K562 (cell line): ENCODE measurements around the gene RNU6-1. TPM values are rescaled to one million over a fixed set of nuclear protein-coding genes. Genes with fewer than 3 reads are reported as not detected.

Experiments
- ATAC-seq: fragments of 200-7000 bp; cut with Tn5 transposase; 3 replicates; pipeline ENCODE4 v1.9.1; 2020; ENCODE audit warnings: moderate library complexity
- BruUV-seq: library from RNA; stranded (reverse); fragments of 400-500 nt; replicated peaks from 2 replicates; lab custom pipeline; 2021; lab: Mats Ljungman, UMichigan
- CTCF ChIA-PET: fragments of 300-600 bp; formaldehyde crosslinking; extraction: SDS; loops from one replicate; lab custom pipeline; 2021; ENCODE audit warnings: low intra/inter-chr PET ratio; lab: Yijun Ruan, JAX
- POLR2A ChIA-PET: fragments of 300-600, 350-650 bp; sonication (Branson Sonifier 250); formaldehyde crosslinking; extraction: SDS; loops from one replicate; lab custom pipeline; 2021; ENCODE audit warnings: antibody characterized with exemption, inconsistent platforms; lab: Yijun Ruan, JAX
- DNase-seq, 4 experiments: peaks; one replicate each; pipeline versions ENCODE4 v3.0.0 to v3.0.0-alpha.2; 2011 to 2018; ENCODE audit warnings: low spot score in 3 of 4, mixed read lengths in 3 of 4; ENCODE audit errors: extremely low read depth in 1 of 4
- FAIRE-seq: peaks from 2 replicates; lab custom pipeline; 2011; peaks lifted over from hg19 to GRCh38; lab: Jason Lieb, UNC
- H2AFZ ChIP-seq: 2 replicates; pipeline ENCODE4 v1.6.0; 2011; ENCODE audit warnings: low read depth, low read length, control low read depth, inconsistent platforms
- H3K27ac ChIP-seq: fragments of 200-600 bp; 3 replicates; pipeline ENCODE4 v1.8.0; 2011; ENCODE audit warnings: low read depth, mild to moderate bottlenecking, control low read depth, inconsistent platforms, low read length, moderate library complexity, mixed read lengths; ENCODE audit errors: extremely low read depth
- H3K27me3 ChIP-seq, 2 experiments: fragments of 300-600 bp in 1 of 2; 2 replicates in 1 of 2; 3 replicates in 1 of 2; pipeline versions ENCODE4 v1.6.0 to v1.8.0; 2011; ENCODE audit warnings: inconsistent platforms in 2 of 2, low read length in 2 of 2, mild to moderate bottlenecking in 1 of 2, mixed read lengths in 1 of 2, moderate library complexity in 1 of 2; ENCODE audit not compliant: control insufficient read depth in 2 of 2, insufficient read depth in 2 of 2
- H3K36me3 ChIP-seq: fragments of 300-600 bp; 3 replicates; pipeline ENCODE4 v1.8.0; 2011; ENCODE audit warnings: mild to moderate bottlenecking, low read length, inconsistent platforms; ENCODE audit not compliant: control insufficient read depth, insufficient read depth
- H3K4me1 ChIP-seq, 2 experiments: fragments of 200-600 bp in 1 of 2; replicated peaks in 1 of 2; 2 replicates in 1 of 2; 3 replicates in 1 of 2; pipeline versions ENCODE4 v1.5.1 to v1.8.0; 2011; ENCODE audit warnings: inconsistent platforms in 2 of 2, low read length in 2 of 2, mild to moderate bottlenecking in 1 of 2, mixed read lengths in 1 of 2, moderate library complexity in 1 of 2; ENCODE audit not compliant: control insufficient read depth in 2 of 2, insufficient read depth in 2 of 2
- H3K4me2 ChIP-seq: 2 replicates; pipeline ENCODE4 v1.6.1; 2011; ENCODE audit warnings: low read length, control low read depth, inconsistent platforms, mixed read lengths; ENCODE audit not compliant: insufficient read depth
- H3K4me3 ChIP-seq: fragments of 200-600 bp; sonication (generic), shearing (Covaris generic); 2 replicates; pipeline ENCODE4 v1.5.1; 2016; ENCODE audit warnings: control low read depth, inconsistent platforms
- H3K79me2 ChIP-seq: fragments of 200-600 bp; 3 replicates; pipeline ENCODE4 v1.8.0; 2011; ENCODE audit warnings: low read length, inconsistent platforms; ENCODE audit not compliant: control insufficient read depth, insufficient read depth
- H3K9ac ChIP-seq, 2 experiments: 2 replicates each; pipeline versions ENCODE4 v1.6.0 to v1.6.1; 2011; ENCODE audit warnings: low read depth in 2 of 2, low read length in 2 of 2, control low read depth in 1 of 2, inconsistent platforms in 1 of 2, mild to moderate bottlenecking in 1 of 2, mixed read lengths in 1 of 2; ENCODE audit not compliant: insufficient read depth in 1 of 2
- H3K9me1 ChIP-seq: one replicate; pipeline ENCODE4 v1.6.0; 2011; ENCODE audit warnings: inconsistent platforms, mild to moderate bottlenecking, low read length, moderate library complexity; ENCODE audit not compliant: control insufficient read depth, insufficient read depth
- H3K9me3 ChIP-seq: replicated peaks from 2 replicates; pipeline ENCODE4 v1.5.1; 2011; ENCODE audit warnings: low read depth, low read length, inconsistent platforms; ENCODE audit not compliant: control insufficient read depth, insufficient read depth
- H4K20me1 ChIP-seq: replicated peaks from 2 replicates; pipeline ENCODE4 v1.6.1; 2011; ENCODE audit warnings: low read length, inconsistent platforms, mixed read lengths; ENCODE audit not compliant: control insufficient read depth, insufficient read depth
- CTBP1 ChIP-seq: fragments of 450-650 bp; IDR thresholded peaks from 2 replicates; pipeline ENCODE4 v1.6.1; 2016; ENCODE audit warnings: borderline replicate concordance
- DMBX1 ChIP-seq: fragments of 250-450 bp; sonication (Bioruptor Pico); IDR thresholded peaks from 2 replicates; pipeline ENCODE4 v1.8.0; 2022; ENCODE audit warnings: inconsistent platforms, mild to moderate bottlenecking, moderate library complexity, borderline replicate concordance
- KAT7 ChIP-seq: sonication (generic); formaldehyde crosslinking; IDR thresholded peaks from 2 replicates; pipeline ENCODE4 v1.8.0; 2022; ENCODE audit warnings: missing genetic modification reagents, mild to moderate bottlenecking, borderline replicate concordance
- LCOR ChIP-seq: sonication (generic); formaldehyde crosslinking; IDR thresholded peaks from 2 replicates; pipeline ENCODE4 v1.8.0; 2022; ENCODE audit warnings: mild to moderate bottlenecking, missing genetic modification reagents
- MAFF ChIP-seq: IDR thresholded peaks from 2 replicates; pipeline ENCODE4 v1.6.1; 2012; ENCODE audit warnings: low read length, improper control_type of control experiment
- MAFK ChIP-seq: IDR thresholded peaks from 2 replicates; pipeline ENCODE4 v1.6.1; 2011; ENCODE audit warnings: low read length, improper control_type of control experiment
- NCOA1 ChIP-seq: fragments of 450-650 bp; IDR thresholded peaks from 2 replicates; pipeline ENCODE4 v1.6.1; 2016; ENCODE audit warnings: low read depth
- TCF15 ChIP-seq: fragments of 250-450 bp; sonication (Bioruptor Pico); IDR thresholded peaks from 2 replicates; pipeline ENCODE4 v1.8.0; 2022; ENCODE audit warnings: moderate library complexity, mild to moderate bottlenecking, inconsistent platforms
- THRAP3 ChIP-seq: fragments of 450-650 bp; IDR thresholded peaks from 2 replicates; pipeline ENCODE4 v1.6.1; 2016; ENCODE audit warnings: mild to moderate bottlenecking, inconsistent platforms, borderline replicate concordance
- ZNF224 ChIP-seq: sonication (generic); formaldehyde crosslinking; IDR thresholded peaks from 2 replicates; pipeline ENCODE4 v1.8.0; 2022; ENCODE audit warnings: mild to moderate bottlenecking, missing genetic modification reagents
- ZNF274 ChIP-seq: IDR thresholded peaks from 2 replicates; pipeline ENCODE4 v1.6.1; 2011; ENCODE audit warnings: low read depth, mild to moderate bottlenecking, low read length, moderate library complexity, borderline replicate concordance
- ZNF318 ChIP-seq, 2 experiments: fragments of 450-650 bp; IDR thresholded peaks; 2 replicates each; pipeline ENCODE4 v1.6.1; 2016; ENCODE audit warnings: mild to moderate bottlenecking in 2 of 2, borderline replicate concordance in 1 of 2, low read depth in 1 of 2, moderate library complexity in 1 of 2
- ZNF583 ChIP-seq: fragments of 250-450 bp; sonication (Bioruptor Pico); IDR thresholded peaks from 2 replicates; pipeline ENCODE4 v1.4.0; 2020
- ZNF696 ChIP-seq: fragments of 250-450 bp; sonication (Bioruptor Pico); conservative IDR thresholded peaks from 2 replicates; pipeline ENCODE4 v1.4.0; 2020; ENCODE audit warnings: mild to moderate bottlenecking, moderate library complexity
- WGBS: fragments of 100-300 bp; shearing (Covaris generic); methylation state at CpG from one replicate; pipeline ENCODE4 v1.1.6; 2016; ENCODE audit warnings: low coverage, mixed read lengths; ENCODE audit not compliant: insufficient coverage; ENCODE audit errors: missing lambda C conversion rate; 5-methylcytosine and 5-hydroxymethylcytosine counted together
- in situ Hi-C: fragments of 300-500 bp; cut with MboI; formaldehyde crosslinking; loops from 4 replicates; pipeline ENCODE4 v1.15.0; 2018; ENCODE audit warnings: inconsistent platforms, mixed read lengths
- intact Hi-C: fragments of 100-400 bp; cut with micrococcal nuclease; formaldehyde crosslinking; loops from 2 replicates; pipeline ENCODE4 v1.14.2; 2022
- polyA plus RNA-seq, 8 experiments: library from polyadenylated mRNA; depleted of rRNA in 4 of 8; stranded (reverse) in 5 of 8; unstranded in 3 of 8; fragments of >200 nt; fragmentation: Nextera tagmentation in 2 of 8; fragmentation: Illumina TruSeq in 1 of 8; extraction: Ambion mirVana in 2 of 8; extraction: Trizol in 1 of 8; gene quantifications; 2 replicates each; pipeline versions ENCODE4 v1.2.1 to v1.2.3, GENCODE V29; 2011 to 2014; ENCODE audit warnings: inconsistent platforms in 1 of 8, missing spikeins in 1 of 8
- total RNA-seq, 7 experiments: library from RNA; depleted of rRNA in 6 of 7; stranded (reverse); fragments of >200 nt in 6 of 7; fragmentation: Illumina TruSeq in 2 of 7; extraction: Trizol in 2 of 7; gene quantifications; 2 replicates each; pipeline versions ENCODE4 v1.2.1 to v1.2.3, GENCODE V29; 2011 to 2021; ENCODE audit warnings: low replicate concordance in 1 of 7

The RNU6-1 gene
- total and polyA plus RNA-seq, 9 of the 15 experiments (the other 6 are each of a cell fraction or from before 2014, with no cell fraction given), result not detected

GRCh38 chr15:67824197-67824968 lies 15.5 kb downstream of the RNU6-1 start:
- in situ Hi-C loops, result no loop called here
- Histone ChIP-seq H3K4me3 (no peak overlapping the region), H3K36me3 (no peaks in the 10 kb centered on the region), H3K27ac (no peak overlapping the region), H3K27me3 (peaks cover 35 to 57% of the 10 kb centered on the region in 2 experiments; a peak in 4 of 5 replicates), H2AFZ (no peak overlapping the region), H4K20me1 (peaks cover 8% of the 10 kb centered on the region), H3K4me2 (no peak overlapping the region), H3K4me1 (peaks cover 0 to 46% of the 10 kb centered on the region in 2 experiments; a peak in 2 of 5 replicates), H3K9ac (no peak overlapping the region), H3K9me1 (no peaks in the 10 kb centered on the region), H3K79me2 (no peaks in the 10 kb centered on the region), H3K9me3 (no peaks in the 10 kb centered on the region; the same call in none of the 2 replicates)
- no TSS peak for BruUV-seq
- ChIA-PET POLR2A (interaction anchor here (0.6 to 1.2 kb wide), 5 partner anchors 8 to 881 kb away, joined by 3 to 5 read pairs (median 3); no protein-coding TSS in a partner anchor), CTCF (no interaction called here)
- 2% methylated on average over 19 of the region's 21 CpGs for WGBS
- DNase-seq (no peak), ATAC-seq (no peak), FAIRE-seq (no peak)
- intact Hi-C loops, result no loop called here
- TF ChIP-seq ZNF318 (IDR thresholded peaks at IDR 0.05; ENCODE audit: borderline replicate concordance in 1 of 2, low read depth in 1 of 2) (no peak), ZNF274 (no peak), TCF15 (CRISPR knock-in tag) (no peak), KAT7 (CRISPR knock-in tag) (no peak), ZNF696 (CRISPR knock-in tag) (no peak), MAFF (no peak), DMBX1 (CRISPR knock-in tag) (no peak), THRAP3 (no peak), ZNF224 (CRISPR knock-in tag) (no peak), LCOR (CRISPR knock-in tag) (no peak), NCOA1 (no peak), CTBP1 (no peak), ZNF583 (CRISPR knock-in tag) (no peak), MAFK (no peak)
